Spleen (tissue), 11 donors: ENCODE data around the gene TEKT5. TPM values are rescaled to one million over a fixed set of nuclear protein-coding genes. Genes with fewer than 3 reads are reported as not detected.
A peak's percentile ranks its signal among the peaks of the same experiment; 100 is the strongest.

Source experiments
- DNase-seq: peaks from one replicate; pipeline ENCODE4 v3.0.0-alpha.2; 2020
- H3K27ac ChIP-seq, 8 donors: fragments of 200-600 bp; sonication (generic) in 7 of 8; 1 replicate in 4 of 8; 2 replicates in 4 of 8; pipeline versions ENCODE4 v1.5.0 to v1.8.0; 2016 to 2021; ENCODE audit warnings: inconsistent platforms in 4 of 8, mild to moderate bottlenecking in 4 of 8, moderate library complexity in 1 of 8
- H3K27me3 ChIP-seq, 7 donors: fragments of 200-600 bp; sonication (generic) in 6 of 7; replicated peaks in 1 of 7; 1 replicate in 4 of 7; 2 replicates in 3 of 7; pipeline versions ENCODE4 v1.5.0 to v1.8.0; 2016 to 2021; ENCODE audit warnings: inconsistent platforms in 3 of 7, mild to moderate bottlenecking in 1 of 7
- H3K36me3 ChIP-seq, 6 donors: fragments of 200-600 bp; sonication (generic) in 5 of 6; 1 replicate in 4 of 6; 2 replicates in 2 of 6; pipeline versions ENCODE4 v1.5.0 to v1.8.0; 2016 to 2021; ENCODE audit warnings: inconsistent platforms in 2 of 6
- H3K4me1 ChIP-seq, 6 donors: fragments of 200-600 bp; sonication (generic) in 5 of 6; 1 replicate in 3 of 6; 2 replicates in 3 of 6; pipeline versions ENCODE4 v1.5.0 to v1.8.0; 2016 to 2021; ENCODE audit warnings: inconsistent platforms in 3 of 6
- H3K4me3 ChIP-seq, 8 donors: fragments of 200-600 bp; sonication (generic) in 7 of 8; 1 replicate in 4 of 8; 2 replicates in 4 of 8; pipeline versions ENCODE4 v1.5.0 to v1.8.0; 2016 to 2021; ENCODE audit warnings: inconsistent platforms in 4 of 8, mild to moderate bottlenecking in 4 of 8, moderate library complexity in 2 of 8
- H3K9me3 ChIP-seq, 8 donors: fragments of 200-600 bp; sonication (generic) in 7 of 8; 1 replicate in 4 of 8; 2 replicates in 4 of 8; pipeline versions ENCODE4 v1.5.0 to v1.8.0; 2016 to 2021; ENCODE audit warnings: inconsistent platforms in 4 of 8
- CTCF ChIP-seq, 11 experiments: fragments of 200-600 bp in 7 of 11; fragments of 450-650 bp in 4 of 11; sonication (generic) in 4 of 11; IDR thresholded peaks in 8 of 11; conservative IDR thresholded peaks in 3 of 11; 1 replicate in 7 of 11; 2 replicates in 4 of 11; pipeline versions ENCODE4 v1.4.0 to v1.8.0; 2016 to 2021; ENCODE audit warnings: antibody characterized with exemption in 11 of 11, inconsistent platforms in 4 of 11, mild to moderate bottlenecking in 1 of 11
- POLR2A ChIP-seq, 3 donors: fragments of 450-650 bp; IDR thresholded peaks; one replicate each; pipeline ENCODE4 v1.5.1; 2017; ENCODE audit warnings: antibody characterized with exemption in 3 of 3, mild to moderate bottlenecking in 1 of 3
- POLR2AphosphoS5 ChIP-seq, 3 donors: sonication (generic); formaldehyde crosslinking; IDR thresholded peaks; one replicate each; pipeline ENCODE4 v1.5.1; 2017; ENCODE audit warnings: antibody characterized with exemption in 3 of 3
- WGBS, 5 donors: extraction: QIAGEN DNeasy Blood & Tissue Kit in 3 of 5; methylation state at CpG; one replicate each; pipeline versions ENCODE4 v1.1.5 to v1.1.7; 2013 to 2018; 5-methylcytosine and 5-hydroxymethylcytosine counted together
- intact Hi-C: fragments of 100-400 bp; cut with DNase I; formaldehyde crosslinking; loops from one replicate; pipeline ENCODE4 v1.15.0; 2023; ENCODE audit warnings: low total_unique reads
- polyA plus RNA-seq, 3 donors: library from polyadenylated mRNA; stranded (reverse); fragments of 200-250 nt; gene quantifications; one replicate each; pipeline ENCODE4 v1.2.1, GENCODE V29; 2013
- total RNA-seq, 7 donors: library from RNA; depleted of rRNA in 3 of 7; stranded (reverse); fragments of >200 nt in 3 of 7; fragmentation: NEBNext Ultra II Directional in 4 of 7; extraction: Animal tissue kit (Norgen Biotek cat#: 25700) in 4 of 7; gene quantifications; one replicate each; pipeline versions ENCODE4 v1.1.0 to v1.2.1, GENCODE V29; 2016 to 2021
- donor health status: healthy with polysubstance abuse.
- donor health status: DM: no; HTN: no; CAD: no; lungs with moderate emphysema.
- donor health status: DM: no; HTN: no; CAD: no.
- donor health status: Bipolar disorder and iron deficiency.
- donor health status: healthy.
- donor health status: DM: no; HTN: no; CAD: no.
- donor health status: DM: yes; HTN: yes; CAD: no.

Gene TEKT5
- total and polyA plus RNA-seq, 10 donors, result 0.17 to 1.5 (median 0.43) TPM; not detected in 3

DNA sequence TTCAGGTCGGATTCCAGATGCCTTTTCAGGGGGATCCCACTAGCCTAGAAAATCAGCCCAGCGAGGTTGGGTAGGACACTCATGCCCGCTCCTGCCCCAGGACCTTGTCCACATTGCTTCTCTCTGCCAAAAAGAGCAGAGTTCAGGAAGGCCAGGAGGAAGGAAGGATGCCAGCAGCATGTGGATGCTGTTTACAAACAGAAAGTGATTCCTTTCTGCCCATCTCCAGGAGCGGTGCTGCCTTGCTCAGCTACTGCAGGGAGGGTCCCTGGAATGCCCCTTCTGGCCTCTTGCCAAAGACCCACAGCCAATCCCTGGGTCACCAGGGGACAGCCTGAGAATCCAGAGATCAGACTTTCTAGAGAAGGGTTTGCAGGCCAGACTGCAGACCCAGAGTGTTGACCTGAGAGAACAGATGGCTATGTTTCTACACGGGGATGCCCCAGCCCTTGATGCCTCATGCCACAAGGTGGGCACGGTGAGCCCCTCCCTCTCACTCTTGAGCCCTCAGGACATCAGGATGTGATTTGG lies 82.0 kb downstream of the TEKT5 start:
- intact Hi-C loops, result no loop called here
- 19 to 63% (median 58%) methylated on average over 6 of the region's 6 CpGs for WGBS, 5 donors
- Histone ChIP-seq H3K27me3 (peaks cover 0 to 7% (median 0%) of the 10 kb centered on the region in 7 donors), H3K27ac (no peak overlapping the region), H3K4me1 (peaks cover 0 to 31% (median 13%) of the 10 kb centered on the region in 6 donors), H3K4me3 (no peak overlapping the region), H3K9me3 (no peaks in the 10 kb centered on the region), H3K36me3 (no peaks in the 10 kb centered on the region)
- no peak for DNase-seq
- no peak for TF ChIP-seq POLR2A (IDR thresholded peaks at IDR 0.05)
- TF ChIP-seq POLR2AphosphoS5 (IDR thresholded peaks at IDR 0.05), result peak in 1 of 3 donors; percentile 8
- TF ChIP-seq CTCF (IDR thresholded peaks at IDR 0.05 in 8 of 11, conservative IDR thresholded peaks at IDR 0.05 in 3 of 11), result no peak

GRCh38 chr16:10611825-10612342 lies 82.8 kb downstream of the TEKT5 start:
- TF ChIP-seq POLR2AphosphoS5 (IDR thresholded peaks at IDR 0.05) (no peak), CTCF (IDR thresholded peaks at IDR 0.05 in 8 of 11, conservative IDR thresholded peaks at IDR 0.05 in 3 of 11) (no peak), POLR2A (IDR thresholded peaks at IDR 0.05) (no peak)

DNA sequence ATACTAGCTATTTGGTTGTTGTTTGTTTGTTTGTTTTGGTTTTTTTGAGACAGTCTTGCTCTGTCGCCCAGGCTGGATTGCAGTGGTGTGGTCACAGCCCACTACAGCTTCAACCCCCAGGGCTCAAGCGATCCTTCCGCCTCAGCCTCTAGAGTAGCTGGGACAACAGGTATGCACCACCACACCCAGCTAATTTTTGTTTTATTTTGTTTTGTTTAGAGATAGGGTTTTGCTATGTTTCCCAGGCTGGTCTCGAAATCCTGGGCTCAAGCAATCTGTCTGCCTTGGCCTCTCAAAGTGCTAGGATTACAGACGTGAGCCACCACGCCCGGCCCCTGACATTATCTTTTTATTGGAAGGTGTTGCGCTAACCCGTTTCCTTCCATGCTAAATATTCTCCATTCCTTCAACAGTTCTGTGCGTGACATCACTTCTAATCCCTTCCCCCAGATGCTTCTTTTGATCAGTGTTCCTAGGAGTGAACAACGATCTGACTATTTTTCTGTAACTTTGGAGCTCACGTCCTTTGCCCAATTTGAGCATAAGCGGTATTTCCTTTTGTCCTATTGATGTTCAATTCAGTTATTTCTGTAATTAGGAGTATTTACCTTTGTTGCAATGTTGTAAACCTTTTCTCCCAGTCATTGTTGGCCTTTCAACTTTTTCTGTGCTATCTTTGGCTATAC lies 84.1 kb downstream of the TEKT5 start:
- H3K27me3 ChIP-seq, result no peaks in the 10 kb centered on the region
- H3K4me1 ChIP-seq, result peaks cover 0 to 20% (median 2%) of the 10 kb centered on the region in 6 donors
- H3K9me3 ChIP-seq, result no peaks in the 10 kb centered on the region
- intact Hi-C loops, result no loop called here
- DNase-seq, result no peak
- no peaks in the 10 kb centered on the region for H3K36me3 ChIP-seq
- WGBS, 5 donors, result 83 to 90% (median 86%) methylated on average over 13 of the region's 13 CpGs
- no peak for TF ChIP-seq POLR2AphosphoS5 (IDR thresholded peaks at IDR 0.05)
- TF ChIP-seq POLR2A (IDR thresholded peaks at IDR 0.05), result no peak
- TF ChIP-seq CTCF (IDR thresholded peaks at IDR 0.05 in 8 of 11, conservative IDR thresholded peaks at IDR 0.05 in 3 of 11), result no peak
- no peak overlapping the region for H3K4me3 ChIP-seq
- H3K27ac ChIP-seq, result no peak overlapping the region

More at GRCh38 chr16:10611825-10612342, 82.8 kb downstream of the TEKT5 start:
- H3K9me3 ChIP-seq, result no peaks in the 10 kb centered on the region
- H3K36me3 ChIP-seq, result no peaks in the 10 kb centered on the region
- intact Hi-C loops, result no loop called here
- H3K27ac ChIP-seq, result no peak overlapping the region
- H3K4me3 ChIP-seq, result no peak overlapping the region
- H3K4me1 ChIP-seq, result peaks cover 0 to 22% (median 7%) of the 10 kb centered on the region in 6 donors
- no peaks in the 10 kb centered on the region for H3K27me3 ChIP-seq
- WGBS, 5 donors, result 61 to 88% (median 67%) methylated on average over 6 of the region's 6 CpGs
- DNase-seq, result no peak

DNA sequence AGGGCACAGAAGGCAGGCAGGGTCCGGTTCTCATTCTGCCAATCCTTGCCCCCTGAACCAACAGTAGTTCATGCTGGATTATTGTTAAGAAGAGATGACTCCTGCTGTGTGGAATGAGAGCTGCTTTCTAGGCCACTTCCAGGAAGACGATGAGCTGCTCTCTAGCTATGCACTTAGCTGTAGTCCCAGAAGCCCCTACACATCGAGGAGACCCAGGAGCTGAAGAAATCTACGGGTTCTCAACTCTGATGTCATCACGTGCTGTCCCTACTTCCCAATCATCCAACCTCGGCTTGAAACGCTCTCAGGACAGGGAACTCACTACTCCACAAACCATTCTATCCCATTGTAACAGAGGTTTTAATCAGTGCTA lies 85.3 kb downstream of the TEKT5 start:
- no peaks in the 10 kb centered on the region for H3K27me3 ChIP-seq
- 75 to 86% (median 78%) methylated on average over 7 of the region's 7 CpGs for WGBS, 5 donors
- no peak overlapping the region for H3K27ac ChIP-seq
- TF ChIP-seq POLR2A (IDR thresholded peaks at IDR 0.05) (no peak), CTCF (IDR thresholded peaks at IDR 0.05 in 8 of 11, conservative IDR thresholded peaks at IDR 0.05 in 3 of 11) (no peak), POLR2AphosphoS5 (IDR thresholded peaks at IDR 0.05) (no peak)
- H3K4me3 ChIP-seq, result no peak overlapping the region
- no peaks in the 10 kb centered on the region for H3K36me3 ChIP-seq
- DNase-seq, result no peak
- H3K4me1 ChIP-seq, result peaks cover 0 to 20% (median 2%) of the 10 kb centered on the region in 6 donors
- no peaks in the 10 kb centered on the region for H3K9me3 ChIP-seq
- intact Hi-C loops, result no loop called here
